K562 (cell line): Measurements from ENCODE around the gene CDC45. TPM values are rescaled to one million over a fixed set of nuclear protein-coding genes. Genes with fewer than 3 reads are reported as not detected.

Source experiments
- CAMTA2 ChIP-seq: fragments of 250-450 bp; sonication (Bioruptor Pico); conservative IDR thresholded peaks from 2 replicates; pipeline ENCODE4 v1.5.1; 2022
- CGGBP1 ChIP-seq: fragments of 250-450 bp; sonication (Bioruptor Pico); IDR thresholded peaks from 2 replicates; pipeline ENCODE4 v1.9.0; 2021; ENCODE audit warnings: mild to moderate bottlenecking
- FIP1L1 ChIP-seq: fragments of 200-400 bp; formaldehyde crosslinking; IDR thresholded peaks from 2 replicates; pipeline ENCODE4 v1.6.1; 2018; ENCODE audit warnings: mild to moderate bottlenecking, low read depth, low read length; ENCODE audit not compliant: poor library complexity, severe bottlenecking
- HDAC6 ChIP-seq: IDR thresholded peaks from 2 replicates; pipeline ENCODE4 v1.6.1; 2012; ENCODE audit warnings: low read depth, mild to moderate bottlenecking, control low read depth, inconsistent platforms, low read length, moderate library complexity
- HMBOX1 ChIP-seq: sonication (generic); IDR thresholded peaks from 2 replicates; pipeline ENCODE4 v1.6.1; 2016
- KAT7 ChIP-seq: sonication (generic); formaldehyde crosslinking; IDR thresholded peaks from 2 replicates; pipeline ENCODE4 v1.8.0; 2022; ENCODE audit warnings: missing genetic modification reagents, mild to moderate bottlenecking, borderline replicate concordance
- NFATC3 ChIP-seq: fragments of 450-650 bp; IDR thresholded peaks from 2 replicates; pipeline ENCODE4 v1.6.1; 2017; ENCODE audit warnings: mild to moderate bottlenecking
- NFE2 ChIP-seq: IDR thresholded peaks from 2 replicates; pipeline ENCODE4 v1.6.1; 2014; ENCODE audit warnings: antibody characterized with exemption, low read depth
- NFXL1 ChIP-seq: fragments of 450-650 bp; formaldehyde crosslinking; IDR thresholded peaks from 2 replicates; pipeline ENCODE4 v1.4.0; 2021; ENCODE audit warnings: mild to moderate bottlenecking
- SIX5 ChIP-seq, 2 experiments: IDR thresholded peaks; 2 replicates each; pipeline ENCODE4 v1.6.1; 2011; ENCODE audit warnings: low read length in 2 of 2, borderline replicate concordance in 1 of 2, low read depth in 1 of 2, mild to moderate bottlenecking in 1 of 2, moderate library complexity in 1 of 2; ENCODE audit not compliant: insufficient read depth in 1 of 2
- SMAD1 ChIP-seq: fragments of 150-350 bp; IDR thresholded peaks from 2 replicates; pipeline ENCODE4 v1.6.1; 2014; ENCODE audit warnings: low read length, low read depth; ENCODE audit not compliant: partially characterized antibody
- SMC3 ChIP-seq: conservative IDR thresholded peaks from 2 replicates; pipeline ENCODE4 v1.6.1; 2011; ENCODE audit warnings: low read depth, low read length, improper control_type of control experiment; ENCODE audit not compliant: insufficient read depth
- STAT5B ChIP-seq: fragments of 250-450 bp; sonication (Bioruptor Pico); IDR thresholded peaks from 2 replicates; pipeline ENCODE4 v1.8.0; 2021; ENCODE audit warnings: mild to moderate bottlenecking, inconsistent platforms
- SUPT5H ChIP-seq: fragments of 450-650 bp; IDR thresholded peaks from 2 replicates; pipeline ENCODE4 v1.6.1; 2016
- TCFL5 ChIP-seq: fragments of 250-450 bp; sonication (Bioruptor Pico); conservative IDR thresholded peaks from 2 replicates; pipeline ENCODE4 v1.6.1; 2021; ENCODE audit warnings: mild to moderate bottlenecking, moderate library complexity, matching md5 sums
- TSC22D4 ChIP-seq: fragments of 450-650 bp; IDR thresholded peaks from 2 replicates; pipeline ENCODE4 v1.6.1; 2016; ENCODE audit warnings: missing genetic modification characterization, missing biosample characterization, control low read depth
- ZHX1 ChIP-seq: fragments of 150-350 bp; conservative IDR thresholded peaks from 2 replicates; pipeline ENCODE4 v1.6.1; 2014; ENCODE audit warnings: low read length
- ZNF277 ChIP-seq: fragments of 250-450 bp; sonication (Bioruptor Pico); IDR thresholded peaks from 2 replicates; pipeline ENCODE4 v1.8.0; 2022; ENCODE audit warnings: inconsistent platforms, mild to moderate bottlenecking, moderate library complexity, borderline replicate concordance
- ZNF395 ChIP-seq: fragments of 200-800 bp; sonication (Bioruptor generic); IDR thresholded peaks from 2 replicates; pipeline ENCODE4 v1.6.1; 2017; ENCODE audit warnings: missing genetic modification characterization, missing compliant biosample characterization
- ZNF444 ChIP-seq: fragments of 250-450 bp; sonication (Bioruptor Pico); IDR thresholded peaks from 2 replicates; pipeline ENCODE4 v1.4.0; 2020; ENCODE audit warnings: mild to moderate bottlenecking, moderate library complexity
- ZNF764 ChIP-seq: fragments of 250-450 bp; sonication (Bioruptor Pico); IDR thresholded peaks from 2 replicates; pipeline ENCODE4 v1.4.0; 2020; ENCODE audit warnings: low read depth, mild to moderate bottlenecking, moderate library complexity
- polyA plus RNA-seq, 8 experiments: library from polyadenylated mRNA; depleted of rRNA in 4 of 8; stranded (reverse) in 5 of 8; unstranded in 3 of 8; fragments of >200 nt; fragmentation: Nextera tagmentation in 2 of 8; fragmentation: Illumina TruSeq in 1 of 8; extraction: Ambion mirVana in 2 of 8; extraction: Trizol in 1 of 8; gene quantifications; 2 replicates each; pipeline versions ENCODE4 v1.2.1 to v1.2.3, GENCODE V29; 2011 to 2014; ENCODE audit warnings: inconsistent platforms in 1 of 8, missing spikeins in 1 of 8
- total RNA-seq, 7 experiments: library from RNA; depleted of rRNA in 6 of 7; stranded (reverse); fragments of >200 nt in 6 of 7; fragmentation: Illumina TruSeq in 2 of 7; extraction: Trizol in 2 of 7; gene quantifications; 2 replicates each; pipeline versions ENCODE4 v1.2.1 to v1.2.3, GENCODE V29; 2011 to 2021; ENCODE audit warnings: low replicate concordance in 1 of 7

Gene CDC45
- total and polyA plus RNA-seq, 9 of the 15 experiments (the other 6 are each of a cell fraction or from before 2014, with no cell fraction given) = 251 to 580 (median 410) TPM

GRCh38 chr22:19431649-19432132 lies 48.0 kb upstream of the CDC45 start, which contains the start of gene HIRA (continued):
- TF ChIP-seq ZNF277 (CRISPR knock-in tag) (no peak), NFXL1 (CRISPR knock-in tag) (peak; percentile 77; the same call in 1 of the 2 replicates), TCFL5 (CRISPR knock-in tag) (no peak), ZHX1 (peak; percentile 78), SMAD1 (peak; percentile 80), TSC22D4 (tag) (no peak), NFATC3 (no peak), ZNF764 (CRISPR knock-in tag) (peak; percentile 88), SIX5 (IDR thresholded peaks at IDR 0.05; ENCODE audit: borderline replicate concordance in 1 of 2, insufficient read depth in 1 of 2, low read depth in 1 of 2, low read length in 2 of 2) (peak in 1 of 2 experiments; percentile 73; a peak in 2 of 4 replicates), HDAC6 (no peak), SMC3 (peak; percentile 50; the same call in 1 of the 2 replicates), CAMTA2 (CRISPR knock-in tag) (peak; percentile 95), HMBOX1 (no peak), ZNF395 (no peak), KAT7 (no peak), FIP1L1 (no peak), CGGBP1 (peak; percentile 95), NFE2 (no peak), SUPT5H (no peak), ZNF444 (CRISPR knock-in tag) (no peak), STAT5B (CRISPR knock-in tag) (no peak)
